Measurements from ENCODE around the gene RAD51B.
"Not testable (repeated sequence)": the region's sequence is repeated elsewhere in the genome, so short reads cannot be mapped to it uniquely, and the experiment has no call there.

The RAD51B gene

DNA sequence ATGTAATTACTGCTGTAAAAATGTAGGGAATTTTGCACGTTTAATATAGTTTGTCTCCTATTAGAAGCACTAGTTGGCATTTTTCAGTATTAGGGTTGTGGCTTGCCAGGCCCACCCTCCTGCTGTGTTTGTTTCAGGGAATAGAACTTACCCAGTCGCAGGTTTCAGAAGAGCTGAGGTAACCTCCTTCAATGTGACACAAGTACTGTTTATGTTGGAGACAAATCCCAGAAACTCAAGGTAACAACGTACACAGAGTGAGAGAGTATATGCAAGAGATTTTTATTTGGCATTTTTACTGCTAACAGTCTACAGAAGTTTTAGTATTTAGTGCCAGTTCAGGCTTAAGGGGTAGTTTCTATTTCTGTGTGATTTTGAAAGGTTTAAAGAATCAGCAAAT is 284.3 kb downstream of the RAD51B start:
- DNase-seq (ENCODE audit: insufficient read length, low spot score) (no peak), FAIRE-seq (peak; percentile 83)

GRCh38 chr14:68104518-68104917 is 284.9 kb downstream of the RAD51B start:
- FAIRE-seq: peak; percentile 99
- DNase-seq (ENCODE audit: insufficient read length, low spot score): peak; percentile 71

DNA sequence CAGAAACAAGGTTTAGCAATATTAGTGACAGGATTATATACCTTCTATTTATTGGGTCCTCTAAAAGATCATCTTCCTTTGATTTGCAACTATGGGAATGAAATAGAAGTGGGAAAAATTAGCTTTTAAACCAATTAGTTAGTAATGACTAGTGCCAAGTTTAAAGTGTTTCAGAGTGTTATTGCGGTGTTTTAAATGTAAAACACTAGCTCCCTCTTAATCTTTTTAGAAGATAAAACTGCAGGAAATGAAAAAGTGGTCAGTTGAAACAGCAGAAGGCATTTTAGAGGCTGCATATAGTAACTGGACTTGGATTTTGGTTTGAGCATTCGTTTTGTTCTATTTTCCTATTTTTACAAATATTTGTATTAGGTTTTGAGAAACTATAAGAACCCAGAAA is 286.2 kb downstream of the RAD51B start:
- DNase-seq (ENCODE audit: insufficient read length, low spot score): no peak
- peak; percentile 82 for FAIRE-seq

DNA sequence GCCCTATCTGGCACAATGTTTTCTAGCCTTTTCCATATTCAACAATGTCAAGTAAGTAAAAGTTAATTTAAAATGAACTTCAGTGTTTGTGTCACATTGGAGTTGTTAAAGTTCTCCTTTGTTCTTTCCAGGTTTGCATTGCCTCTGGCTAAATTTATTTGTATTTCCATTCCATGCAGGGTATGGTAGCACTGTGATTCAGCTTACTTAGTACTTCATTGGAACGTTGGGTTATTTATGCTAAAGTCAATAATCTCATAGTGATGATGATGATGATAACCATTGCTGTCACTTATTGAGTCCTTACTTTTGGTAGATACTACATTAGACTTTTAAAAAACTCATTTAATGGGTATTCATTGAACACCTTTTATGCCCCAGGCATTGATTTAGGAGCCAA is 286.9 kb downstream of the RAD51B start:
- no peak for DNase-seq (ENCODE audit: insufficient read length, low spot score)
- FAIRE-seq: peak; percentile 99

- no peak for FAIRE-seq
Measured at GRCh38 chr14:68106905-68107304, 287.3 kb downstream of the RAD51B start.

DNA sequence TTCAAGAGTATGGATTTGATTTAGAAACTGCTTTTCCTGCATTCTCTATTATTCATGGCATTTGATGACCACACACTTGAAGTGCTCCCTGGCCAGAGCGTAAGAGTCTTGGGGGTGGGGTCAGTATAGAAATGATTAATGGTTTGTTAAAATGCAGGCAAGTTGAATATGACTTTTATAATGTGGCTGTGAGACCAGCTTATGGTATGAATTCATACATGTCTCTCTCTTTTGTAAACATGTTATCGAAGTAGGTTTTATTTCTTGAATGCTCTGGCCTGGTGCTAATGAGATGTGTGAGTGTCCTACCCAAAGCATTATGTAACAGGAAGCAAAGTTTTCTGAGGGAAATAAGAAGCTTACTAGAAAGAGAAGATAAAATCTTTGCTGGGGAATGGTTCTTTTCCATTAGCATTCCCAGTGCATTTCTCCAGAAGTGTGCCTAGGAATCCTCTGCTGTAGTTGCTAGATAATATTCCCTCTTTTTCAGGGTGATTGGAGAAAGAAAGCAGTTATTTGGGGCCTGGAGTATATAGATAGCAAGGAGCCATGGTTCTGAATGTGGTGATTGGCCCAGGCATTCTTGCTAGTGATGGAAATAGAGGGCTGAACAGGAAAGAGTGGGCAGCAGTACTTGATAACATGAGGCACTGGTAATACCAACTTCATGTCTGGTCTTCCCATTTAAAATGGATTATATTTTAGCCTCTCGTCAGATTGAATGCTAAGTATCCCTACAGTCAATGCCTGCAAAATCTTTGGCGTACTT is 289.7 kb downstream of the RAD51B start:
- FAIRE-seq: peak; percentile 97
- DNase-seq (ENCODE audit: insufficient read length, low spot score): no peak

More at GRCh38 chr14:68106905-68107304, 287.3 kb downstream of the RAD51B start:
- DNase-seq (ENCODE audit: insufficient read length, low spot score): no peak

- FAIRE-seq (peak; percentile 98), DNase-seq (ENCODE audit: insufficient read length, low spot score) (no peak)
Measured at GRCh38 chr14:68111097-68111852, 291.7 kb downstream of the RAD51B start.

GRCh38 chr14:68111853-68112270 is 292.3 kb downstream of the RAD51B start:
- no peak for DNase-seq (ENCODE audit: insufficient read length, low spot score)
- no peak for FAIRE-seq

DNA sequence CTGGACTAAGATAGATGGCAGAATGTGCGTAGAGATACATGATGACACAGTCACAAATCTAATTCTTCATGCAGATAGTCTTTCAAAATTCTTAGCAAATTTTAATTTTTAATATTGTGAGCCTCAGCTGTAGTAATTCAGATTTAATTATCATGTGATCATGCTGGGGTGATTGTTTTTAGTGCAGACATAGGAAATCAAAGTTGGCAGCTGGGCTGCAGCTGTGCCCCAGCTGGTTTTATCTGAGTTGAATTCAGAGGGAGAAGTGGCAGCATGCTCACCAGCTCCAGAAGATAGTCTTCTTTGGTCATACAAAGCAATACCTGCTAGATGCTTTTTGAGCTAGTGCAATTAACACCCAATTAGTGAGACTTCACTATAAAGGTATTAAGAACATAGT is 292.9 kb downstream of the RAD51B start:
- DNase-seq (ENCODE audit: insufficient read length, low spot score) (no peak), FAIRE-seq (peak; percentile 92)

- FAIRE-seq (peak; percentile 63), DNase-seq (ENCODE audit: insufficient read length, low spot score) (no peak)
Measured at GRCh38 chr14:68113343-68113930, 293.9 kb downstream of the RAD51B start.

GRCh38 chr14:68115952-68116351 is 296.4 kb downstream of the RAD51B start:
- not testable (repeated sequence) for FAIRE-seq; DNase-seq (ENCODE audit: insufficient read length, low spot score)

- FAIRE-seq (peak; percentile 98), DNase-seq (ENCODE audit: insufficient read length, low spot score) (no peak)
Measured at GRCh38 chr14:68122651-68123050, 303.1 kb downstream of the RAD51B start.

DNA sequence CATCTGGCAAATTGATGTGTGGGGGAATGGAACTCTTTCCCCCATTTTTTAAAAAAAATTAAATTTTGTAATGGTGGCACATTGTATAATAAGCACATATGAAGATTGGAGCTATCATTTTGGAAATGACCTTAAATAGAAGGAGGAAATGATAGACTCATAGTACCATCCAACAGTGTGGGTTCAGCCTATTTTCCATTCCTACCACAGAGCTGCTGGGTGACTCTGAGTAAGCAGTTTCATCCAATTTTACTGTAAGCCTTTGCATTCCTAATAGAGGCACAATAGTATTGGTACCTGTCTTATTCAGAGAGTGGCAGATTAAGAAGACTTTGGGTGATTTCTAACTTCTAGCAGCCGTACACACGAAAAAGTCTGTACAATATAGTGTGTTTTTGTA is 304.5 kb downstream of the RAD51B start:
- peak; percentile 90 for FAIRE-seq

DNA sequence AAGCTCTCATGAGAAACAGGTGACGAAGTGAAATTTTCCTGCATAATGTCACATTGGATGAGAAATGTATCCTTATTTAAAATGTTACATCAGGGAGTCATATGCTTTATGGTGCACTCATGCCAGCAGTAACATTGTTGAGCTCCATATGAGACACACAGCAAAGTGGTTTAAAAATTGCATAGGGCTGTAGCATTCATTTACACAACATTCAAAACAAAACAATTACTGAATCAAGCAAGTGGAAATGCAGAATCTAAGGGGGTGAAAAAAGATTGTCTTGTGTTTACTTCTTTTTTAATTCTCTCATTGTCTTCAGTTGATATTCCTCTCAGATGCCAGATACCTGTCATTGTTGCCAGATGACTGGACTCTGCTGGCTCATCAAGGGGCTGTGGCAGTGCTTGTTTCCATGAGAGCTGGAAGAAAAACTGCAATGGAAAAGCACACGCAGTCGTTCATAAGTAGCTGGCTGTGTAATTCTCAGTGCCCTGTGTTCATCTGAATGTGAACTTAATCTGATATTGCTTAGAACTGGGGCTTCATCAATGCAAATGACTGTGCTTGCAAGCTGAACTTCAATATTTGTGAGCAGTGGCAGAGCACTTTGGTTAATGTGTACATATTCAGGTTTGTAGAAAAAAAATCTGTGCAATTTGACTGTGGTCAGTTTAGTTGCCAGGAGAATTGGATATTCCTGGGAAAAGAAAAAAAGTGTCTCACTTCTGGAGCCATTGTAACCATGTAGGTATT is 305.6 kb downstream of the RAD51B start:
- peak; percentile 82 for DNase-seq (ENCODE audit: insufficient read length, low spot score)
- peak; percentile 99 for FAIRE-seq

More for the DNA sequence above, 304.5 kb downstream of the RAD51B start:
- DNase-seq (ENCODE audit: insufficient read length, low spot score): no peak

GRCh38 chr14:68127166-68127565 is 307.6 kb downstream of the RAD51B start:
- FAIRE-seq (no peak), DNase-seq (ENCODE audit: insufficient read length, low spot score) (no peak)

GRCh38 chr14:68131907-68132306 is 312.3 kb downstream of the RAD51B start:
- no peak for DNase-seq (ENCODE audit: insufficient read length, low spot score)
- no peak for FAIRE-seq

GRCh38 chr14:68132563-68133121 is 313.1 kb downstream of the RAD51B start:
- FAIRE-seq (no peak), DNase-seq (ENCODE audit: insufficient read length, low spot score) (no peak)

DNA sequence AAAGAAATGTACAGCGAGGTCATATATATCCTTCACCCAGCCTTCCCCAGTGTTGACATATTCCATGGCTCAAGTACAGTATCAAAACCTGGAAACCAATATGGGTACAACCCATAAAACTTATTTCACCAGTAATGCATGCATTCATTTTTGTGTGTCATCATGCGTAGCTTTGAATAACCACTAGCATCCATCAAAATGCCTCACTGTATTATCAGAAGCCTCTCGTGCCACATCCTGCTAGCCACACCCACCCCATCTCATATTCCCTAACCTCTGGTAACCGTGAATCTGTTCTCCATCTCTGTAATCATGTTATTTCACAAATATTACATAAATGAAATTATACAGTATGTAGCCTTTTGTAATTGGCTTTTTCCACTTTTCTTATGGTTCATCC is 314.3 kb downstream of the RAD51B start:
- DNase-seq (ENCODE audit: insufficient read length, low spot score): no peak
- peak; percentile 95 for FAIRE-seq

- no peak for DNase-seq (ENCODE audit: insufficient read length, low spot score)
- no peak for FAIRE-seq
Measured at GRCh38 chr14:68135028-68135427, 315.4 kb downstream of the RAD51B start.

GRCh38 chr14:68135566-68135965 is 316.0 kb downstream of the RAD51B start:
- FAIRE-seq: peak; percentile 99
- no peak for DNase-seq (ENCODE audit: insufficient read length, low spot score)

Data from HTR-8/SVneo (cell line).